Prostate gland (tissue), 2 donors: ENCODE measurements around the gene PPM1L.

Experiments used
- POLR2A ChIP-seq: fragments of 450-650 bp; IDR thresholded peaks from one replicate; pipeline ENCODE4 v1.6.1; 2016; ENCODE audit warnings: antibody characterized with exemption, mild to moderate bottlenecking
- POLR2AphosphoS5 ChIP-seq: sonication (generic); formaldehyde crosslinking; IDR thresholded peaks from one replicate; pipeline ENCODE4 v1.6.1; 2017; ENCODE audit warnings: antibody characterized with exemption
- TF ChIP-seq, protein P1 (sequence below), 4 experiments: fragments of 200-600 bp in 2 of 4; fragments of 450-650 bp in 2 of 4; sonication (generic) in 2 of 4; IDR thresholded peaks; 1 replicate in 3 of 4; 2 replicates in 1 of 4; pipeline ENCODE4 v1.5.1; 2016 to 2019; ENCODE audit warnings: antibody characterized with exemption in 4 of 4, mild to moderate bottlenecking in 2 of 4, moderate library complexity in 2 of 4

DNA sequence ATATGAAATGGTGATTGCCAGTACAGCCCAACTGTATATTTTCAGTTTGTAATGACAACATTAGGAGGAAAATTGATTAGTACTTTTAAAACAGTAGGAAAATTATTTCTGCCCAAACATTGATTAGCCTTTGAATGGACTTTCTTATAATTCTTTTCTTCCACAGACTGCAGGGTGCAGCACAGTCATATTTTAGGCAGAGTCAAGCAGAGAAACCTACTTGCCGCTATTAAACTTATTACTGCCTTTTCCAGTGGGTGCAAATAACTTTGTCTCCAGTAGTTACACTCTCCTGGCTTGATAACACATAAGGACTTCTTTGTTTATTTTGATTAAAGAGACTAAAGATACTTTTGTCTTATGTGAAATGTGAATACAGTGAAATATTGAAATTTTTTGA is 85.4 kb downstream of the PPM1L start:
- TF ChIP-seq, protein P1, sequence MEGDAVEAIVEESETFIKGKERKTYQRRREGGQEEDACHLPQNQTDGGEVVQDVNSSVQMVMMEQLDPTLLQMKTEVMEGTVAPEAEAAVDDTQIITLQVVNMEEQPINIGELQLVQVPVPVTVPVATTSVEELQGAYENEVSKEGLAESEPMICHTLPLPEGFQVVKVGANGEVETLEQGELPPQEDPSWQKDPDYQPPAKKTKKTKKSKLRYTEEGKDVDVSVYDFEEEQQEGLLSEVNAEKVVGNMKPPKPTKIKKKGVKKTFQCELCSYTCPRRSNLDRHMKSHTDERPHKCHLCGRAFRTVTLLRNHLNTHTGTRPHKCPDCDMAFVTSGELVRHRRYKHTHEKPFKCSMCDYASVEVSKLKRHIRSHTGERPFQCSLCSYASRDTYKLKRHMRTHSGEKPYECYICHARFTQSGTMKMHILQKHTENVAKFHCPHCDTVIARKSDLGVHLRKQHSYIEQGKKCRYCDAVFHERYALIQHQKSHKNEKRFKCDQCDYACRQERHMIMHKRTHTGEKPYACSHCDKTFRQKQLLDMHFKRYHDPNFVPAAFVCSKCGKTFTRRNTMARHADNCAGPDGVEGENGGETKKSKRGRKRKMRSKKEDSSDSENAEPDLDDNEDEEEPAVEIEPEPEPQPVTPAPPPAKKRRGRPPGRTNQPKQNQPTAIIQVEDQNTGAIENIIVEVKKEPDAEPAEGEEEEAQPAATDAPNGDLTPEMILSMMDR (IDR thresholded peaks at IDR 0.05) = no peak
- no peak for TF ChIP-seq POLR2A
- TF ChIP-seq POLR2AphosphoS5 = no peak
